OCI-LY1 (cell line): ENCODE measurements around the gene CACNA1I.

Experiments used
- EZH2 ChIP-seq: fragments of 200-600 bp; sonication (generic), shearing (Covaris generic); IDR thresholded peaks from 2 replicates; pipeline ENCODE4 v1.8.0; 2017; ENCODE audit warnings: borderline replicate concordance, mixed run types, mild to moderate bottlenecking, antibody characterized with exemption, low read length, moderate library complexity, mixed read lengths
- TF ChIP-seq, protein P1 (sequence below): fragments of 200-600 bp; sonication (generic), shearing (Covaris generic); IDR thresholded peaks from 2 replicates; pipeline ENCODE4 v1.5.1; 2017; ENCODE audit warnings: mild to moderate bottlenecking, antibody characterized with exemption, low read length, moderate library complexity, mixed read lengths

- TF ChIP-seq, protein P1, sequence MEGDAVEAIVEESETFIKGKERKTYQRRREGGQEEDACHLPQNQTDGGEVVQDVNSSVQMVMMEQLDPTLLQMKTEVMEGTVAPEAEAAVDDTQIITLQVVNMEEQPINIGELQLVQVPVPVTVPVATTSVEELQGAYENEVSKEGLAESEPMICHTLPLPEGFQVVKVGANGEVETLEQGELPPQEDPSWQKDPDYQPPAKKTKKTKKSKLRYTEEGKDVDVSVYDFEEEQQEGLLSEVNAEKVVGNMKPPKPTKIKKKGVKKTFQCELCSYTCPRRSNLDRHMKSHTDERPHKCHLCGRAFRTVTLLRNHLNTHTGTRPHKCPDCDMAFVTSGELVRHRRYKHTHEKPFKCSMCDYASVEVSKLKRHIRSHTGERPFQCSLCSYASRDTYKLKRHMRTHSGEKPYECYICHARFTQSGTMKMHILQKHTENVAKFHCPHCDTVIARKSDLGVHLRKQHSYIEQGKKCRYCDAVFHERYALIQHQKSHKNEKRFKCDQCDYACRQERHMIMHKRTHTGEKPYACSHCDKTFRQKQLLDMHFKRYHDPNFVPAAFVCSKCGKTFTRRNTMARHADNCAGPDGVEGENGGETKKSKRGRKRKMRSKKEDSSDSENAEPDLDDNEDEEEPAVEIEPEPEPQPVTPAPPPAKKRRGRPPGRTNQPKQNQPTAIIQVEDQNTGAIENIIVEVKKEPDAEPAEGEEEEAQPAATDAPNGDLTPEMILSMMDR = no peak
- no peak for TF ChIP-seq EZH2
Observed at GRCh38 chr22:39625569-39626537, 55.3 kb downstream of the CACNA1I start.
